ENCODE measurements around the gene RBM14. TPM values are rescaled to one million over a fixed set of nuclear protein-coding genes. Genes with fewer than 3 reads are reported as not detected.

The RBM14 gene
- total and polyA plus RNA-seq, 4 donors = 34.1 to 96.3 (median 52.9) TPM

GRCh38 chr11:66659763-66660162, 43.3 kb downstream of the RBM14 start:
- 29 to 51% methylated on average over 2 of the region's 2 CpGs for WGBS, 2 donors
- Histone ChIP-seq H3K4me1 (ENCODE audit: control insufficient read depth in 5 of 5, insufficient read depth in 5 of 5, low read length in 5 of 5) (no peaks in the 10 kb centered on the region), H3K4me3 (no peak overlapping the region), H3K9me3 (ENCODE audit: control insufficient read depth in 4 of 4, insufficient read depth in 3 of 4, low read length in 3 of 4) (no peaks in the 10 kb centered on the region), H3K9ac (ENCODE audit: insufficient read depth in 1 of 2, low read length in 2 of 2) (no peak overlapping the region), H3K36me3 (ENCODE audit: control insufficient read depth in 4 of 4, insufficient read depth in 4 of 4, low read length in 4 of 4) (peaks cover 9 to 22% (median 17%) of the 10 kb centered on the region in 4 donors), H3K27me3 (ENCODE audit: control insufficient read depth in 3 of 3, insufficient read depth in 3 of 3, low read length in 2 of 3) (no peaks in the 10 kb centered on the region), H3K27ac (ENCODE audit: low read depth in 1 of 2, low read length in 1 of 2) (no peak overlapping the region)
- no peak for ATAC-seq (ENCODE audit: insufficient read depth, low FRiP score)
- DNase-seq = no peak
- TF ChIP-seq CTCF (IDR thresholded peaks at IDR 0.05; ENCODE audit: control extremely low read depth, extremely low read depth) = no peak

- no peak overlapping the region for H3K4me3 ChIP-seq
- ATAC-seq (ENCODE audit: insufficient read depth, low FRiP score) = no peak
- H3K36me3 ChIP-seq (ENCODE audit: control insufficient read depth in 4 of 4, insufficient read depth in 4 of 4, low read length in 4 of 4) = peaks cover 17 to 56% (median 32%) of the 10 kb centered on the region in 4 donors
Measured at GRCh38 chr11:66663741-66664296, 47.4 kb downstream of the RBM14 start.

GRCh38 chr11:66665369-66665768, 48.9 kb downstream of the RBM14 start:
- no peaks in the 10 kb centered on the region for H3K9me3 ChIP-seq (ENCODE audit: control insufficient read depth in 4 of 4, insufficient read depth in 3 of 4, low read length in 3 of 4)
- H3K27ac ChIP-seq (ENCODE audit: low read depth in 1 of 2, low read length in 1 of 2) = no peak overlapping the region
- TF ChIP-seq CTCF (IDR thresholded peaks at IDR 0.05; ENCODE audit: control extremely low read depth, extremely low read depth) = no peak
- DNase-seq (no peak), ATAC-seq (ENCODE audit: insufficient read depth, low FRiP score) (no peak)
- H3K36me3 ChIP-seq (ENCODE audit: control insufficient read depth in 4 of 4, insufficient read depth in 4 of 4, low read length in 4 of 4) = peaks cover 14 to 56% (median 30%) of the 10 kb centered on the region in 4 donors
- H3K4me1 ChIP-seq (ENCODE audit: control insufficient read depth in 5 of 5, insufficient read depth in 5 of 5, low read length in 5 of 5) = peaks cover 0 to 4% (median 0%) of the 10 kb centered on the region in 5 donors
- 92 to 96% methylated on average over 11 of the region's 11 CpGs for WGBS, 2 donors
- no peak overlapping the region for H3K4me3 ChIP-seq
- H3K27me3 ChIP-seq (ENCODE audit: control insufficient read depth in 3 of 3, insufficient read depth in 3 of 3, low read length in 2 of 3) = no peaks in the 10 kb centered on the region
- no peak overlapping the region for H3K9ac ChIP-seq (ENCODE audit: insufficient read depth in 1 of 2, low read length in 2 of 2)

More at GRCh38 chr11:66663741-66664296, 47.4 kb downstream of the RBM14 start:
- DNase-seq = no peak
- no peak for TF ChIP-seq CTCF (IDR thresholded peaks at IDR 0.05; ENCODE audit: control extremely low read depth, extremely low read depth)
- no peaks in the 10 kb centered on the region for H3K27me3 ChIP-seq (ENCODE audit: control insufficient read depth in 3 of 3, insufficient read depth in 3 of 3, low read length in 2 of 3)
- no peak overlapping the region for H3K27ac ChIP-seq (ENCODE audit: low read depth in 1 of 2, low read length in 1 of 2)
- H3K4me1 ChIP-seq (ENCODE audit: control insufficient read depth in 5 of 5, insufficient read depth in 5 of 5, low read length in 5 of 5) = peaks cover 0 to 3% (median 0%) of the 10 kb centered on the region in 5 donors
- H3K9ac ChIP-seq (ENCODE audit: insufficient read depth in 1 of 2, low read length in 2 of 2) = no peak overlapping the region
- 71 to 92% methylated on average over 1 of the region's 1 CpG for WGBS, 2 donors
- H3K9me3 ChIP-seq (ENCODE audit: control insufficient read depth in 4 of 4, insufficient read depth in 3 of 4, low read length in 3 of 4) = no peaks in the 10 kb centered on the region

GRCh38 chr11:66670816-66671215, 54.4 kb downstream of the RBM14 start:
- no peaks in the 10 kb centered on the region for H3K9me3 ChIP-seq (ENCODE audit: control insufficient read depth in 4 of 4, insufficient read depth in 3 of 4, low read length in 3 of 4)
- H3K36me3 ChIP-seq (ENCODE audit: control insufficient read depth in 4 of 4, insufficient read depth in 4 of 4, low read length in 4 of 4) = peaks cover 8 to 42% (median 23%) of the 10 kb centered on the region in 4 donors
- H3K27ac ChIP-seq (ENCODE audit: low read depth in 1 of 2, low read length in 1 of 2) = no peak overlapping the region
- peaks cover 0 to 14% (median 5%) of the 10 kb centered on the region in 5 donors for H3K4me1 ChIP-seq (ENCODE audit: control insufficient read depth in 5 of 5, insufficient read depth in 5 of 5, low read length in 5 of 5)
- no peak overlapping the region for H3K9ac ChIP-seq (ENCODE audit: insufficient read depth in 1 of 2, low read length in 2 of 2)
- WGBS, 2 donors = 88 to 95% methylated on average over 5 of the region's 5 CpGs
- no peaks in the 10 kb centered on the region for H3K27me3 ChIP-seq (ENCODE audit: control insufficient read depth in 3 of 3, insufficient read depth in 3 of 3, low read length in 2 of 3)
- TF ChIP-seq CTCF (IDR thresholded peaks at IDR 0.05; ENCODE audit: control extremely low read depth, extremely low read depth) = no peak
- DNase-seq (no peak), ATAC-seq (ENCODE audit: insufficient read depth, low FRiP score) (no peak)
- no peak overlapping the region for H3K4me3 ChIP-seq

Data from lung (tissue), 12 donors.